SK-N-MC (cell line): Measurements from ENCODE around the gene PLXNA4.

ENCODE experiments used
- DNase-seq: peaks from one replicate; pipeline ENCODE4 v3.0.0-alpha.2; 2011; ENCODE audit warnings: low read depth, low spot score
- H3K27ac ChIP-seq: fragments of 200-600 bp; sonication (generic); 2 replicates; pipeline ENCODE4 v1.5.1; 2016; ENCODE audit warnings: mixed run types
- H3K36me3 ChIP-seq: fragments of 200-600 bp; sonication (generic); 2 replicates; pipeline ENCODE4 v1.6.1; 2017; ENCODE audit warnings: antibody characterized with exemption, low read length, mixed read lengths; ENCODE audit not compliant: insufficient read depth
- H3K4me3 ChIP-seq: fragments of 200-600 bp; sonication (generic); 2 replicates; pipeline ENCODE4 v1.5.1; 2016
- H3K9ac ChIP-seq: fragments of 200-600 bp; sonication (generic); 2 replicates; pipeline ENCODE4 v1.8.0; 2017; ENCODE audit warnings: mixed run types, mixed read lengths; ENCODE audit not compliant: insufficient read length
- H3K9me3 ChIP-seq: fragments of 200-600 bp; sonication (generic); 2 replicates; pipeline ENCODE4 v1.6.1; 2017; ENCODE audit warnings: low read depth, mild to moderate bottlenecking, antibody characterized with exemption, low read length, moderate library complexity, mixed read lengths
- EZH2 ChIP-seq: fragments of 200-600 bp; sonication (generic); IDR thresholded peaks from one replicate; pipeline ENCODE4 v1.6.1; 2017; ENCODE audit warnings: antibody characterized with exemption
- FOXP2 ChIP-seq: optimal IDR thresholded peaks from 2 replicates; pipeline ENCODE3; 2011; ENCODE audit warnings: mild to moderate bottlenecking, moderate library complexity; ENCODE audit not compliant: insufficient read depth; ENCODE audit errors: extremely low read length, control extremely low read depth
- POLR2AphosphoS5 ChIP-seq: IDR thresholded peaks from 2 replicates; pipeline ENCODE4 v1.6.1; 2012; ENCODE audit warnings: mild to moderate bottlenecking, low read depth, low read length, borderline replicate concordance

PLXNA4 gene

DNA sequence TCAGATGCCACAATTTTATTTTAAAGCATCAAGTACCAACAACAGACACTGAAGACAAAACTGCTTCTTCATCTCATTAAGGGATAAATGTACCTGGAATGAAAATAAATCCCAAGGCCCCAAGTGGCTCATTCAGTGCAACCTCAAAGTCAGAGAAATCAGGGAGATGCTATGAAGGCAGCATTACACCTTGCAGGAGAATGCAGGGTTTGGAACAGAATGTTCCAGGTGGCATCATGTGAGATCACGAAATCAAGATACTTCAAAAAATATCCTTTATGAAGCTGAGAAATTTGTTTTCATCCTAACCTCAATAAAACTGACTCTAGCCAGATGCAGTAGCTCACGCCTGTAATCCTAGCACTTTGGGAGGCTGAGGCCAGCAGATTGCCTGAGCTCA lies 477.1 kb downstream of the PLXNA4 start:
- Histone ChIP-seq H3K9me3 (no peaks in the 10 kb centered on the region), H3K36me3 (no peaks in the 10 kb centered on the region), H3K9ac (no peak overlapping the region), H3K27ac (no peak overlapping the region), H3K4me3 (no peak overlapping the region)
- DNase-seq, result no peak
- TF ChIP-seq FOXP2 (no peak), EZH2 (no peak), POLR2AphosphoS5 (no peak)

GRCh38 chr7:132098327-132098726 lies 477.9 kb downstream of the PLXNA4 start:
- Histone ChIP-seq H3K9ac (no peak overlapping the region), H3K27ac (no peak overlapping the region), H3K9me3 (no peaks in the 10 kb centered on the region), H3K4me3 (no peak overlapping the region), H3K36me3 (no peaks in the 10 kb centered on the region)
- TF ChIP-seq FOXP2, result no peak
- TF ChIP-seq POLR2AphosphoS5, result no peak
- TF ChIP-seq EZH2, result no peak
- no peak for DNase-seq

GRCh38 chr7:132097550-132098134 lies 478.6 kb downstream of the PLXNA4 start:
- Histone ChIP-seq H3K9me3 (no peaks in the 10 kb centered on the region), H3K27ac (no peak overlapping the region), H3K36me3 (no peaks in the 10 kb centered on the region), H3K4me3 (no peak overlapping the region), H3K9ac (no peak overlapping the region)
- no peak for DNase-seq
- TF ChIP-seq FOXP2 (no peak), POLR2AphosphoS5 (no peak), EZH2 (no peak)

- Histone ChIP-seq H3K9ac (no peak overlapping the region), H3K27ac (no peak overlapping the region), H3K4me3 (no peak overlapping the region), H3K9me3 (no peaks in the 10 kb centered on the region), H3K36me3 (no peaks in the 10 kb centered on the region)
- no peak for DNase-seq
- no peak for TF ChIP-seq POLR2AphosphoS5
- TF ChIP-seq FOXP2, result no peak
- no peak for TF ChIP-seq EZH2
Observed at GRCh38 chr7:132095111-132095765, 481.0 kb downstream of the PLXNA4 start.

DNA sequence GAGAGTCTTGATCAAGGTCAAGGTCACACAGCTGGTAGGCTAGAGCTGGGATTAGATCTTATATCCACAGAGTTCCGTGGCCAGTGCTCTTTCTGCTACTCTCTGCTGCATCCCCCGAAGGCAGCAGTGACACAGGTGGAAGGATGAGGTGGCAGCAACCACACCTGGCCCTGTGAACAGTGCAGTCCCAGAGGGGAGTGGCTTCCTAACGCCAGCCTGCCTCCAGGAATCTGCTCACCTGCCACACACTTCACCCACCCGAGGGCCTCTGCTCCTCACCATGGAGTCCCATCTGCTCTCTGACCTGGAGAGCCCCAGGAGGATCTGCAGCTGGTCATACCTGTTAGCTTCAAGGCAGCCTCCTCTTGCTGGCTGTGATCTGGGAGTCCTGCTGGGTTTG lies 484.2 kb downstream of the PLXNA4 start:
- TF ChIP-seq FOXP2, result no peak
- TF ChIP-seq EZH2, result no peak
- no peak for TF ChIP-seq POLR2AphosphoS5
- no peaks in the 10 kb centered on the region for H3K9me3 ChIP-seq
- no peak overlapping the region for H3K27ac ChIP-seq
- H3K9ac ChIP-seq, result no peak overlapping the region
- no peaks in the 10 kb centered on the region for H3K36me3 ChIP-seq
- H3K4me3 ChIP-seq, result no peak overlapping the region
- no peak for DNase-seq

GRCh38 chr7:132091706-132092105 lies 484.6 kb downstream of the PLXNA4 start:
- Histone ChIP-seq H3K9ac (no peak overlapping the region), H3K27ac (no peak overlapping the region), H3K9me3 (no peaks in the 10 kb centered on the region), H3K4me3 (no peak overlapping the region), H3K36me3 (no peaks in the 10 kb centered on the region)
- TF ChIP-seq POLR2AphosphoS5 (no peak), EZH2 (no peak), FOXP2 (no peak)
- DNase-seq, result no peak

- no peak overlapping the region for H3K4me3 ChIP-seq
- TF ChIP-seq EZH2, result no peak
- no peak for TF ChIP-seq FOXP2
- TF ChIP-seq POLR2AphosphoS5, result no peak
- no peak for DNase-seq
Observed at GRCh38 chr7:132090444-132090843, 485.8 kb downstream of the PLXNA4 start.

GRCh38 chr7:132089356-132089755 lies 486.9 kb downstream of the PLXNA4 start:
- H3K27ac ChIP-seq, result no peak overlapping the region
- DNase-seq, result no peak
- no peaks in the 10 kb centered on the region for H3K36me3 ChIP-seq
- TF ChIP-seq EZH2 (no peak), POLR2AphosphoS5 (no peak), FOXP2 (no peak)
- no peak overlapping the region for H3K9ac ChIP-seq
- no peaks in the 10 kb centered on the region for H3K9me3 ChIP-seq
- no peak overlapping the region for H3K4me3 ChIP-seq

More at GRCh38 chr7:132090444-132090843, 485.8 kb downstream of the PLXNA4 start:
- H3K27ac ChIP-seq, result no peak overlapping the region
- H3K9me3 ChIP-seq, result no peaks in the 10 kb centered on the region
- no peaks in the 10 kb centered on the region for H3K36me3 ChIP-seq
- H3K9ac ChIP-seq, result no peak overlapping the region

DNA sequence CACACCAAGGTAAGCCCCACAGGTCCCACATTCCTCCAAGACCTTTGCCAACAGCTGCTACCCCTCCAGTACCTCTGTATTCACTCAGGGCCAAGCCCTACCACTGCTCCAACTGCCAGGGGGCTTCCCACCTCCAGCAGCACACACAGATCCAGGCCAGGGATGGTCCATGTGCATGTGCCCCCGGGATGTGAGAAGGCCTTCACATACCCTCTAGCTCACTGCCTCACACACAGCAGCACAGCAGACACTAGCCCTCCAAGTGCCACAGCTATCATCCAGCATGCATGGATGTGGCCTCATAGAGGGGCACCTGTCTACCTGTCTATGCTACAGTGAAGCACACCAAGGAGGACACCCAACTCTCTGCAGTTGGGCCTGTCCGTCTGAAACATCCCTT lies 488.8 kb downstream of the PLXNA4 start:
- Histone ChIP-seq H3K27ac (no peak overlapping the region), H3K36me3 (no peaks in the 10 kb centered on the region), H3K4me3 (no peak overlapping the region), H3K9me3 (no peaks in the 10 kb centered on the region), H3K9ac (no peak overlapping the region)
- no peak for DNase-seq
- no peak for TF ChIP-seq POLR2AphosphoS5
